GM13977 (cell line): ENCODE measurements around the gene NSDHL.

Source experiments
- DNase-seq: peaks from one replicate; pipeline ENCODE4 v3.0.0; 2012; ENCODE audit warnings: low spot score
- in situ Hi-C: fragments of 300-500 bp; cut with MboI; formaldehyde crosslinking; loops from one replicate; pipeline ENCODE4 v1.12.0; 2022; ENCODE audit warnings: low sequenced_read_pairs, low pct_unique_long_range_greater_than_20kb, mixed read lengths, inconsistent platforms; ENCODE audit not compliant: unreplicated experiment
- TF ChIP-seq, protein P1 (sequence below): IDR thresholded peaks from 2 replicates; pipeline ENCODE4 v1.5.1; 2012; ENCODE audit warnings: mild to moderate bottlenecking, control low read depth; ENCODE audit not compliant: insufficient read depth; ENCODE audit errors: extremely low read depth, missing control alignments

NSDHL gene

DNA sequence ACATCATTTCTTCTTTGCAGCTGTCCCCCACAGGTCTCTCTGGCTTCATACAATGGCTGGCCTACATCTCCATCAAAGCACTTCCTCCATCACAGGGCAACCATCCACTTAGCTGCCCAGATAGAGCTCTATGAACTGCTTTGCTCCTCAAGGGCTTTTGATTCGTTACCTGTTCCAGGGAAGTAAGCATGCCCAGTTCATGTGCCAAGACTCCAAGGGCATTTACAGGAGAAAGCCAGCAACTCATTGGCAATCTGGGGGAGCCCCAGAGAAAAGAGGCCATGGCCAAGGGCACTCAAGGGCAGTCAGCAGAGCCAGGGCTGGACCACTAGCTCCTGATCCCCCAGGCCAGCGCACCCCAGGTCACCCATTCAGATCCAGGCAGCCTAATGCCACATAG is 42.5 kb downstream of the NSDHL start:
- in situ Hi-C loops = no loop called here
- DNase-seq = no peak
- TF ChIP-seq, protein P1, sequence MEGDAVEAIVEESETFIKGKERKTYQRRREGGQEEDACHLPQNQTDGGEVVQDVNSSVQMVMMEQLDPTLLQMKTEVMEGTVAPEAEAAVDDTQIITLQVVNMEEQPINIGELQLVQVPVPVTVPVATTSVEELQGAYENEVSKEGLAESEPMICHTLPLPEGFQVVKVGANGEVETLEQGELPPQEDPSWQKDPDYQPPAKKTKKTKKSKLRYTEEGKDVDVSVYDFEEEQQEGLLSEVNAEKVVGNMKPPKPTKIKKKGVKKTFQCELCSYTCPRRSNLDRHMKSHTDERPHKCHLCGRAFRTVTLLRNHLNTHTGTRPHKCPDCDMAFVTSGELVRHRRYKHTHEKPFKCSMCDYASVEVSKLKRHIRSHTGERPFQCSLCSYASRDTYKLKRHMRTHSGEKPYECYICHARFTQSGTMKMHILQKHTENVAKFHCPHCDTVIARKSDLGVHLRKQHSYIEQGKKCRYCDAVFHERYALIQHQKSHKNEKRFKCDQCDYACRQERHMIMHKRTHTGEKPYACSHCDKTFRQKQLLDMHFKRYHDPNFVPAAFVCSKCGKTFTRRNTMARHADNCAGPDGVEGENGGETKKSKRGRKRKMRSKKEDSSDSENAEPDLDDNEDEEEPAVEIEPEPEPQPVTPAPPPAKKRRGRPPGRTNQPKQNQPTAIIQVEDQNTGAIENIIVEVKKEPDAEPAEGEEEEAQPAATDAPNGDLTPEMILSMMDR = no peak

DNA sequence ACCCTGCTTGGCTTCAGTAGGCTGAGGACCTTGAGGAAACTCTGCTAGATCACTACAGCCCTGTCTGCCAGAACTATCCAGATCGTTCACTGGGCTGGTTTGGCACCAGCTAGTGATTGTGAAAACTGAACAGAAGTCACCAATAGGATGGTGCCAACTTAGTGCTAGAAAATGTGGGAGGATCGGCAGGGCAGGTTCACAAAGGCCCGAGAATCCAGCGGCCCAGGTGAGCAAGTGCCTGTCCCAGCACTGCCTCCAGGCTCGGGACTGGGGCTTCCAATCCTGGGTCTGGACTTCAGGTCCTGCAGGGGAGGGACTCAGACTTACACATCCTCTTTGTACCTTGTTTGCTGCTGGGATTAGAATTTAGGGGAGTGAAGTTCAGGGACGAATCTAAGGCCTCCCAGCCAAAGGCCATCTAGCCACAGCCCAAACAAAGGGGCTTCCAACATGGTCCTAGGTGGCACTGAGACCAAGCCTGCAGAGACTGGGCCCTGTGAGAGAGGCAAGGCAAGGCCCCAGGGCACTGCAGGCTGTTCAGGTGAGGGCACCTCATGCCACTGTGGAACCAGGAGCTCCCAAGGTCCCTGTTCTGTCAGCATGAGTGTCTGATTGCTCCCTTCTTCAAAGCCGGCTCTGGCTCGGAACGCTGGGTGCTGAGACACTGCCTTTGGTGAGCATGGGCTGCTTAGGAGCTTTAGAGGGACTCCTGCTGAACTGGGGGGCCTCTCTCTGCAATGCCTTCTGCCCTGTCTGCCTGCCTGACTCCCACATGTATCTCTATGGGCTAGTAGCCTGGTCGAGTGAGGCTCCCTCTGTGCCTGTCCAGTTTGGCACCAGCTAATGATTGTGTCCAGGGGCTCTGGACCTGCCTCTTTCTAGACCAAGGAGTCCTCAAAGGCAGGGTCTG is 46.3 kb downstream of the NSDHL start:
- in situ Hi-C loops = no loop called here
- no peak for DNase-seq
- TF ChIP-seq, protein P1 = no peak

DNA sequence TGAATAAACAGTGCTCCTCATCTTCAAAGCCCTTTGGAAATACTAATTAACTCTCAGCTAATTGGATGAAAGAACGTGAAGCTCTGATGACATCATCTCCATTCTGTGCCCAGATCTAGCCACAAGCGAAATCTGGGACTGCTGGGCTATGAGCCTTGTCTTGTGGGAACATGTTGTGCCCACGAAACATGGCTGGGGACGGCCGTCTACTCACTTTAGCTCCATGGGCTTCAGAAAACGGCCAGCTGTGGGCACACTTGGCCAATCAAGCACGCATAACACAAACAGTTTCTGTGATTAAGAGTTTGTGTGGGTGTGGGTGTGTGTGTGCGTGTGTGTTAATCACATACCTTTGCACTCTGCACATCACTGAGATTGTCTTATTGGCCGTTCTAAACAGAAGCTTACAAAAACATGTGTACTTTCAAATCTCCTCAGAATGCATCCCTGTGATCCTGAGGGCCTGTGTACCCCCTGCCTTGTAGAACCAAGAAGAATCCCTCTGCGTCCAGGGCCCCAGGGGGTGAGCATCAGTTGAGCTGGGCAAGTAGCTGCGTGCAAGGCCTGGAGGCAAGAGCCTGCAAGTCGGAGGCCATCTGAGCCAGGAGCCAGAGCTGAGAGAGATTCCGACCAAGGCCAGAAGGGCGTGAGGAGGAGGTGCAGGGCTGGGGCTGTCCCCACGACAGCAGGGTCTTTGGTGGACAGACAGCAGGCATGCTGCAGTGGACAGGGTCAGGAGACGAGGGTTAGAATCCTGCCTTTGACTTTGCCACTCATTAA is 48.3 kb downstream of the NSDHL start:
- no peak for DNase-seq
- TF ChIP-seq, protein P1 = no peak

DNA sequence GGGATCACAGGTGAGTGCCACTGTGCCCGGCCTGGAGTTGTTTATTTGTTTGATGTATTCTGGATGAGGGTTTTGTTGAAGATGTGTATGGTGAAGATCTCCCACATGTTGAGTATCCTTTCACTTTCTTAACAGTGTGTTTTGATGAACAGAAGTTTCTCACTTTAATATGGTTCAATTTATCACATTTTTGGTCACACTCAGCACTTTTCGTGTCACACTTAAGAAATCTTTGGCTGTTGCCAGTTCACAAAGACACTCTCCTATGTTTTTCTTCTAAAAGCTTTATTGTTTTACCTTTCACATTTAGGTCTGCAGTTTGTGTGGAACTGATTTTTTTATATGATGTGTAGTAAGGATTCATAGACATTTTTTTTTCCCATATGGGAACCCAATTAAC is 50.4 kb downstream of the NSDHL start:
- DNase-seq = no peak
- TF ChIP-seq, protein P1 = no peak
- in situ Hi-C loops = no loop called here

More for the DNA sequence above, 48.3 kb downstream of the NSDHL start:
- in situ Hi-C loops = no loop called here

DNA sequence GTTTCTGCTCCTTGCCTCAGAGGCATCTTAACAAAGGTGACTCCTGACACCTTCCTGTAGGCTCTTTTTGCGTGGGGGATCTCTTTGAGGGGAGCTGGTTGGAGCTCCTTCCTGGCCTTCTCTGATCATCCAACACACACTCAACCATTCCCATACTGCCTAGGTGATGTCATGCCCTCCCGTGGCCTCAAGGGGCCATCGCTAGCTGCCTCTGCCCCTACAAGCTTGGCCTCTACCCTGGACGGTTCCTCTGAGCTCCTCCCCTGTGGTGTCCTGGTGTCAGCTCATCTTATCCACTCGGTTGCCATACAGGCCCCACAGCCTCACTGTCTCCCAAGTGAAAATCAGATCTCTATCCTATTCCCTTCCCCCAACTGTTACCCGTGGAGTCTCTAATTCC is 53.3 kb downstream of the NSDHL start:
- DNase-seq = no peak
- in situ Hi-C loops = no loop called here
- TF ChIP-seq, protein P1 = no peak

DNA sequence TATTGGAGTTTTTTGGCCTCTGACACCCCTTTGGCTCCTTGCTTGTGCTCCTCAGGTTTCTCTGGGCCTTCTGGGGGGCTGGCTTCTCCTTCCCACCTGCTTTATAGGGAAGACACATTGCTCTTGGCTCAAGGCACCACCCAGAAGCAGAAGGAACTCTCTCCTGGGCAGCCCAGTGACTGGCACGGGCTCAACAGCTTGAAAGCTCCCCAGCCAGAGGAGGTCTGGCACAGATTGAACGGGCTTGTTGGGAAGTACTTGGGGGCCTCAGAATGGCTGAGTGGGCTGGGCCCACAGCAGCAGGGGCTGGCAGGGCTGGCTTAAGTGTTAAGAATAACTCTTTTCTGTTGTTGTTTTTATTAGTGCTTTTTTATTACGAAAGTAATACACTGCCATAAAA is 55.9 kb downstream of the NSDHL start:
- DNase-seq = no peak
- TF ChIP-seq, protein P1 = no peak
- in situ Hi-C loops = no loop called here
